ENCODE measurements around the gene ILK.

Gene ILK

DNA sequence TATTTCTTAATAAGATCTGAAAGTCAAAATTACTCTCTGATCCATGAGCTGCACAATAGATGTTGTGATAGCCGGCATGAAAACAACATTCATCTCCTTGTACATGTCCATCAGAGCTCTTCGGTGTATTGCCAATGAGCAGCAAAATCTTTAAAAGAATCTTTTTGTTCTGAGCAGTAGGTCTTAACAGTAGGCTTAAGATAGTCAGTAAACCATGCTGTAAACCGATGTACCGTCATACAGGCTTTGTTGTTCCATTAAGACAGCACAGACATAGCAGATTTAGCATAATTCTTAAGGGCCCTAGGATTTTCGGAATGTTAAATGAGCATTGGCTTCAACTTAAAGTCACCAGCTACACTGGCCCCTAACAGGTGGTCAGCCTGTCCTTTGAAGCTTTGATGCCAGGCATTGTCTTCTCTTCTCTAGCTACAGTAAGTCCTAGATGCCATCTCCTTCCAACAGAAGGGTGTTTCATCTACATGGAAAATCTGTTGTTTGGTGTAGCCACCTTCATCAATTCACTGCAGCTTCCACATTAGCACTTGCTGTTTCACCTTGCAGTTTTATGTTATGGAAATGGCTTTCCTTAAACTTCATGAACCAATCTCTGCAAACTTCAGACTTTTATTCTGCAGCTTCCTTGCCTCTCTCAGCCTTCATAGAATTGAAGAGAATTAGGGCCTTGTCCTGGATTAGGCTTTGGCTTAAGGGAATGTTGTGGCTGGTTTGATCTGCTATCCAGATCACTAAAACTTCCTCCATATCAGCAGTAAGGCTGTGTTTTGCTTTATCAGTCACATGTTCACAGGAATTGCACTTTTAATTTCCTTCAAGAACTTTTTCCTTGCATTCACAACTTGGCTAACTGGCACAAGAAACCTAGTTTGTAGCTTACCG is 28.5 kb upstream of the ILK start:
- DNase-seq = no peak

DNA sequence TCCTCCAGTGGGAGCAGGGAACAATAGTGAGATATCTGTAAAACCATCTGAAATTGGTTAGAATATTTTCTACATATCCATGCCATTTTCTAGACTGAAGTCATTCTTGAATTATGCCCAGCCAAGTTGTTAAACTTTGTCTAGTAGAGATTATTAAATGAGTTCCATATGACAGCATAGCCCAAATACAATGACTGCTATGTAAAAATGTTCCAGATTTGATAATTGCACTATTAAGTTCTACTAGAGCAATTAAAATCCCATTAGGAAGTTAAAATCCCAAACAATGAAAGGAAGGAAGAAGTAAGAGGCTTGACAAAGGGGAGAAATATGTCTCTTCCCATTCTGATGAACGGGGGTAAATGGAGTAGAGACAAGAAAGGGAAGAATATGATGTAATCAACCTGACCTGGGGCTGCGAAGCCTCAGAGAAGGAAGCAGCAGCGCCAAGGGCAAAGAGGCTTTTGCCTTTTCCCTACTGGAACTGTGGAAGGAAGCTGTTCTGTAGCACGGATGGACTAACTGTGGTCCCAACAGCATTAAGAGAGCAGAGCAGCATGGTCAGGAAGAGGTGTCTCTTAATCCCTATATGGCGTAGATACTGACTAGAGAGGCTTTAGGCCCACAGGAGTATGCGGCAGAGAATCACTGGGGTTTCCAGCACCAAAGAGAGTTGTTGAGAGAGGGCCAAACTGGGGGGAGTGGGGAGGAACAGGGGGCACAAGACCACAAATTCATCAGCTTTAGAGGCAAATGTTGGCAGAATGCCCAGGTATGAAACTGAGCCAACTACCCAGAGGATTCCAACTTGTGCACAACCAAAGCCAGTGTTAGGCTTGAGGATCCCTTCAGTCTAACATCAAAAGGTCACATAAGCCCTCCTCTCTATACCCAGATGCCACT is 26.9 kb upstream of the ILK start:
- DNase-seq = no peak

DNA sequence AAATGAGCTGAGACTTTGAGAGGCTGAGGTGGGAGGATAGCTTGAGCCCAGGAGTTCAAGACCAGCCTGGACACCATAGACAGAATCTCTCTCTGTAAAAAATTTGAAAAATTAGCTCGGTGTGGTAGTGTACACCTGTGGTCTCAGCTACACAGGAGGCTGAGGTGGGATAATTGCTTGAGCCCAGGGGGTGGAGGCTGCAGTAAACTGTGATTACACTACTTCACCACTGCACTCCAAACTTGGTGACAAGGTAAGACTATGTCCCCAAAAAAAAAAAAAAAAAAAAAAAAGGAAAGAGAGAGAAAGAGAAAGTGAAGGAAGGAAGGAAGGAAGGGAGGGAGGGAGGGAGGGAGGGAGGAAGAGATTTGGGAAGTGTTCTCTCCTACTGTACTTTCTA is 25.4 kb upstream of the ILK start:
- no peak for DNase-seq

DNA sequence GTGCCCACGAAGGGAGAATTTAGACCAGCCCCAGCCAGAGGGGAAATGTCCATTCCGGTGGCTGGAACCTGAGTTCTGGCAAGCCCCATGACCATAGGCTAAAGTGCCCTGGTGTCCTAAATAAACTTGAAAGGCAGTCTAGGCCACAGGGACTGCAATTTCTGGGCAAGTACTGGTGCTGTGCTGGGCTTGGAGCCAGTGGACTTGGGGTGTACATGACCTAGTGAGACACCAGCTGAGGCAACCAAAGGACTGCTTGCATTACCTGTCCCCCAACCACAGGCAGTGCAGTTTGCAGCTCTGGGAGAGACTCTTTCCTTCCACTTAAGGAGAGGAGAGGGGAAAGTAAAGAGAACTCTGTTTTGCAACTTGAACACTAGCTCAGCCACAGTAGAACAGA is 23.9 kb upstream of the ILK start:
- DNase-seq = no peak

DNA sequence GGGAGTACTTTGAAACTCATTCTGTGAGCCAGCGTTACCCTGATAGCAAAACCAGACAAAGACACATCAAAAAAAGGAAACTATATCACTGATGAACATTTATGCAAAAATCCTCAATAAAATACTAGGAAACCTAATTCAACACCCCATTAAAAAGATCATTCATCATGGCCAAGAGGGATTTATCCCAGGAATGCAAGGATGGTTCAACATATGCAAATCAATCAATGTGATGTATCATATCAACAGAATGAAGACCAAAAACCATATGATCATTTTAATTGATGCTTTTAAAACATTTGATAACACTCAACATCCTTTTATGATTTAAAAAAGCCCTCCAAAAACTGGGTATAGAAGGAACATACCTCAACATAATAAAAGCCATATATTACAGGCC is 20.0 kb upstream of the ILK start:
- no peak for DNase-seq

DNA sequence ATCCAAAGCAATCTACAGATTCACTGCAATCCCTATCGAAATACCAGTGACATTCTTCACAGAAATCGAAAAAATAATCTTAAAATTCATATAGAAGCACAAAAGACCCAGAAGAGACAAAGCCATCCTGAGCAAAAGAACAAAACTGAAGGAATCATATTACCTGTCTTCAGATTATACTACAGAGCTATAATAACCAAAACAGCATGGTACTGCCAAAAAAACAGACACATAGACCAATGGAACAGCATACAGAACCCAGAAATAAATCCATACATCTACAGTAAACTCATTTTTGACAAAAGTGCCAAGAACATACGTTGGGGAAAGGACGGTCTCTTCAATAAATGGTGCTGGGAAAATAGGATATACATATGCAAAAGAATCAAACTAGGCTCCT is 19.0 kb upstream of the ILK start:
- DNase-seq = no peak

DNA sequence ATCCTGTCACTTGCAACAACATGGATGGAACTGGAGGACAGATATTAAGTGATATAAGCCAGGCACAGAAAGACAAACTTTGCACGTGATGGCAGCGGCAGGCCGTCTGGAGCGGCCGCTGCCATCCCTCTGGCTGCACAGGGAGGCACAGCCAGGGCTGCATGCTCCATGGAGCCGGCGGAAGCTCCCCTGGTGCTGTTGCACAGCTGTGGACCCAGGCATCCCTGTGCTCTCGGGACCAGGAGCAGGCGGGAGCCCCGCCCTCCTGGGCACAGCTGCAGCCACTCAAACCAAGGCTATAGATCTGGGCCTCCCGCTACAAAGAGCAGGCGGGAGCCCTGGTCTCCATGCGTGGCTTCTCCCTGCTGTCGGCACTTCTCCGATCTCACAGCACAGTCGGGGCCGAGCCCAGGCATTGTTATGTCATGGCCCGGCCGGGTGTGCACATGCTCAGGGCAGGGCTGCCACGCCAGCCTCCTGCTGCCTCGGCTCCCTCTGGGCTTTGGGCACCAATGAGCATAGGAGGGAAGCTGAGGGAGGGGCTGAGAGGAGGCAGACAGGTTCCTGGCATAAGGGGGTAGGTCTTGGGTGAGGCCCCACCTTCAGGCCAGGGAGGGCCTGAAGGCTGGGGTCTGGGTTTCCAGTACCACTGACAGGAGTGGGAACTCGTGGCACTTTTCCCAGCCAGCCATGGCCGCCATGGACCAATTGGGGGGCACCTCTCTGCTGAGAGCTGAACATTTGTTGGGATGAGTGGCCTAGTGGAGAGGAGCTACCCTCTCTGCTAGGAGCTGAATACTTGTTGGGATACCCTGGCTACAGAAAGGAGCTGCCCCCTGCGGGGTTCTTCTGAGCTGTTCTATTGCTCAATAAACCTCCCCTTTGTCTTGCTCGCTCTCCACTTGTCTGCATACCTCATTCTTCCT is 16.9 kb upstream of the ILK start:
- peak; percentile 80 for DNase-seq

DNA sequence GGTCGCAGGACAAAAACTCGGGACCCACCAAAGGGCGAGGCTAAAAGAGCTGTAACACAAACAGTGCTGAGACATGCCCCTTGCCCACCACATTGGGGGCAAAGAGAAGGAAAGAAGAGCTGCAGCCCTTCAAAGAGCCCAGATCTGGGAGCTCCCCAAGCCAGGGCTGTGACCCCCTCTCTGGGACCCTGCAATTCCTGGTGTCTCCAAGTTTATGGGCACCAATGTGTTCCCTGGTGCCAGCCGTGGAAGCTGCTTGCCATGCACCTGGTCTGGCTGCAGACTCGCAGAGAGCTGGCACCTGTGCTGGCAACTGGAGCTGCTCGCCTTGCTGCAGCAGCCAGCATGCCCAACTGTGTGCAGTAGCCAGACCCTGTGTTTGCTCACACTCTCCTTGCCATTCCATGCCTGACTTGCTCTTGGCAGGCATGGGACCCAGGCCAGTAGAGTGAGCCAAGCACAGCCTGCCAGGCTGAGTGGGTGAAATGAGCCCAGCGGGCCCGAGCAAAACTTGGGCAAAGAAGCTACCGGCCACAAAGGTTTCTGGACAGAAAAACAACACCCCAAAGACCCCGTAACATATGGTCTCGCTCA is 16.1 kb upstream of the ILK start:
- DNase-seq = peak; percentile 20

DNA sequence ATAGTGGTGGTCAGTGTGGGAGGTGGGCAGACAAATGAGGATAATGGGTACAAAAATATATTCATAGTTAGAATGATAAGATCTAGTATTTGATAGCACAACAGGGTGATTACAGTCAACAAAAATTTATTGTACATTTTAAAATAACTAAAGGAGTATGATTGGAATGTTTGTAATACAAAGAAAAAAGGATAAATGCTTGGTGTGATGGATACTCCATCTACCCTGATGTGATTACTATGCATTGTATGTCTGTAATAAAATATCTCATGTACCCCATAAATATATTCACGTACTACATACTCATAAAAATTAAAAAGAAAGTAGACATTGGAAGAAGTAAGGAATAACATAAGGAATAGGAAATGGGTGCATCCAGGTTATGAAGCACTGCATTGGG is 15.6 kb upstream of the ILK start:
- DNase-seq = no peak

DNA sequence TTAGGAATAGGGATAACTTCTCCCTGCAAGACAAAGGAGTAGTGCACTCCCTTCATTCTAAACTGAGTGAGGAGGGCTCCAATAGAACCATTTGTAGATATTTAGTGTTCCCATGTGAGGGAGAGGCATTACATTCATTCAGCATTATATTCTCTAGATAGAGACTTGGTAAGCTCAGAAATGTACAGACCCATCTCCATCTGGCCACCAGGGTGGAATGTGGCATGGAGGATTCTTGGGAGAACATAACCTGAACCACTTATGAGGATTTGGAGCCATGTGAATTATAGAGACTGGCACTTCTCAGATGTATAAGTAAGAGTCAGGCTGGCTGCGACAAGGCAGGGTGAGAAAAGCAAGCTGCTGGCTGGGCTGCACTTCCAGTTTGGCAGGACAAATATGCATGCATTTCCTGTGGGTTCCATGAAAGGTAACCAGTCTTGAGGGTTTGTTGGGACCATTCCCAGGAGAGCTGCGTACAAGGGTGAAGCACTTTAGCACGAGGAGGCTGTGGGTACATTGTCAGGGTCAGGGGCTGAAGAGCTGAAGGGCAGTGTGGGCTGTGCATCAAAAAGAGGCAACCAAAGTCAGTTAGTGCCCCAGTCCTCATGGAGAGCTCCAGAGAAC is 9.3 kb upstream of the ILK start:
- no peak for DNase-seq

DNA sequence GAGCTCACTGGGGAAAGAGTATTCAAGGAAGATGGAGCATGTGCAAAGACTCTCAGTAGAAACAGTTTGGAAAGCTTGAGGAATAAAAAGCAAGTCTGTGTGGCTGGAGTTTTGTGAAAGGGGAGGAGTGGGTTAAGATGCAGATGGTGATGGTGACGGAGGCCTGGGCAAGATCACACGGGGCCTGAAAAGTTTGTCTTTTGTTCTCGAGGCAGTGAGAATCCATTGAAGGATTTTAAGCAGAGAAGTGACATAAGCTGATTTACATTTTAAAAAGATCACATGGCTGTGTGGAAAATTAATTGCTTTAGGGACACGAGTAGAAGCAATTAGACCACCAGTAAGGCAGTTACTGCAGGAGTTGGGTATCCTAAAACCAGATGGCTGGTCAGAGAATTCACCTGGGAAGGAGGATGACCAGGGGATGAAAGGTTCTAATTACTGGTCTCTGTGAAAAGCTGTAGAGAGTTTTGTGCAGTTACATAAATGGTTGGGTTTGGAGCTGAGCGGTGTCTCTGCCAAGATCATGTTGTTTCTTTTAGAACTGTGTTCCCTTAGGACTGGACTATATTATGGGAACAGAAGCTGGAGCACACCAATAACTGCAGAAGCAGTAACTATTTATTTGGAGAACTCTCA is 7.2 kb upstream of the ILK start:
- no peak for DNase-seq

DNA sequence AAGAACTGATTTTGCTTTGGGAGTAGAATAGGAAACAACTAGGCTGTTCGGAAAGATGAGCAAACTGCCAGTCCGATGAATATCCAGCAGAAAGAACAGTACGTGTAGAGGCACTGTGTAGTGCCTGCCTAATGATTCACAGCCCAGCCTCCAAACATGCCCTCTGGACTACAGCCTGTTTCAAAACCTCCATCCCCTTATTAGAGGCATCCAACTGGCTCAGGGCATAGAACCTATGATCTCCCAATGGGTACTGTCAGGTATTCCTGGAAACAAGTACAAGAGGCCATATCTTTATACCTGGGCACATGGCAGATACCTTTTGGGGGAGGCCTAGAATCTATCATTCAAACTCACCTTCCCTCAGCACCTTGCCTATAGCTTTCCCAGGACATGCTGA is 5.0 kb upstream of the ILK start:
- DNase-seq = no peak

DNA sequence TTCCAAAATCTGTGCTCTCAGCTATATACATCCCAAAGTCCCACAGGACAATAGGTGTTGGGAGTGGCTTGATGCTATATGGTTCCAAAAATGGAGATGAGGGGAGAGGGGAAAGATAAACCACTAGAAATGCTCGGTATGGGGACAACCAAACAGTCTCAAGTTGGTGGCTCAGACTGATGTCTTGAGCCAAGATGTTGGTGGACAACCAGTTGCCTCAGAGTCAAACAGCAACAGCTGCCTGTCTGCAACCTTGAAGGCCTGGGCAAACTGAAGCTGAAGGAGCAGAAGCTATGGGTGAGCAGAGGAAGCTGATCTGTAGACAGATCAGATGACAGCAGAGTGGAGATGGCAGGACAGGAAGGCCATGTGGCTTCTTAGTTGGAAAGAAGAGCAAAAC is 4.1 kb upstream of the ILK start:
- DNase-seq = no peak

DNA sequence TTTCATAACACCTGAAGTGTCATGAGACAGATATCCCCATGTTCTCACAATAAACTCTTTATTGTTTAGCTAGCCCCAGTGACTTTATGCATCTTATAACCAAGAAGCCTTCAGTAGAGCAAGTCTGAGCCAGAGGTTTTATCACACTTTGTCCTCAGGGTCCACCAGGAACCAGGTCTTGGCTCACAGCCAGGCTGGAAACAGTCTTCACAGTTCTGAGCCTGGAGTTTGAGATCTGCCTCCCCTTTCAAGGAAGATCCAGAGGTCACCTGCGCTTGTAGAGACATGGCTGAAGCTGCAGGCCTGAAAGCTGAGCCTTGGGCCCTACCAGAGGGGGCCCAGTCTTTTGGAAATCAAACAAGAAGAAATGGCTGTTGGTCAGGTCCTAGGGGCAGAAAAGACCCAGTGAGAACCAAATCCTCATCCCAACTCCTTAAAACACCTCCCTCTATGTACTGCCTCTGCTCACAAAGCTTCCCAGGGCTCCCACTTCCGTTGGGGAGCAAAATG is 3.6 kb upstream of the ILK start:
- no peak for DNase-seq

DNA sequence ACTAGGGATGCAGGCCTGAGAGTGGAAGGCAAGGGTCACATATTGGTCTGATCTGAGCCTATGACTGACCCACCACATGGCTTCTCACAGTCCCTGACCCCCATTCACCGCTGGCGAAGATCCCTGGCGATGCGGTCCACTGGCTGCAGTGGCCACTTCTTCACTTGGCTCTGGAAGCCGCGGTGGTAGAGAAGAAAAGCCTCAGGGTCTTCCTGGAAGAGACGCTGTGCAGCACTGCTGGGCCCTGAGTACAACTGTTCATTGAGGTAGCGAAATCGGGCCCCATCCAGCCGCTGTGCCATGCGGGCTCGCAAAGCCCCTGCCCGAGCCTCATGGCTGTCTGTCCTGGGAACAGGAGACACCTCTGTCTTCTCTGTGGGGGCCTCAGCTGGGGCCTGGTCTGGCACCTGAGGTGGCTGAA is 2.5 kb upstream of the ILK start:
- no peak for DNase-seq

DNA sequence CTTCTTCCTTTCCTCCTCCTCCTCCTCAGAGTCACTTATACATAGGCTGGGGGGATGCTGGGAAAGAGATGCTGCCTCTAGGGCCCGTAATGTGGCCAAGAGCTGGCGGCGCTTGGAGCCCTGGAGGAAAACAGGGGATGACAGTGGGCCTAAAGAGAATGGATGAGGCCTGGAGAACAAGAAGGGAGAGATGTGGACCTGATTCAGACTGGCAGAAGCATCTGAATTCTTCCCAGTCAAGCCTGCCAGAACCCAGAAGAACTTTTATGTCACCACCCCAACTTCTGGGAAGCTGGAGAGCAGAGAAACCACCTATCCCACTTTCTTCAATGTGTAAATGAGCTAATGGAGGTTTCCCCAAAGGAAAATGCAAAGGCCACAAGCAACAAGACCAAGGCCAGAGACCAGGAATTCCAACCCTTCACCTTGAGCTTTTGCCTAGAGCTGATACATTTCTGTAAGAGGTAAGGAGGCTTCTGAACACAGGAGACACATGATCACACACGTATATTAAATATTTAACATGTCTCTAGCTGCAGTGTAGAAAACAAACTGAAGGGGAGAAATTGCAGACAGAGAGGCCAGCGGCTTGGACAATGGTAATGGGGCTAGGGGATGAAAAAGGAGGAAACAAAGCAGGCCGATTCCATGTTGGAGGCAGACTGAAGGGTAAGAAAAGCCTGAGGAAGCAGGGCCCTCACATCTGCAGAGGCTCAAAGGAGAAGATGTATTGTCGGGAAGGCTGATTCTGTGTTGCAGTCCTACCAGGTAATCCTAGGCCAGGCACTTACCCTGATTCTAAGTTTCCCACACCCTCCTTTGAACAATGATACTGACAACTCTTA is 1.3 kb upstream of the ILK start:
- no peak for DNase-seq

DNA sequence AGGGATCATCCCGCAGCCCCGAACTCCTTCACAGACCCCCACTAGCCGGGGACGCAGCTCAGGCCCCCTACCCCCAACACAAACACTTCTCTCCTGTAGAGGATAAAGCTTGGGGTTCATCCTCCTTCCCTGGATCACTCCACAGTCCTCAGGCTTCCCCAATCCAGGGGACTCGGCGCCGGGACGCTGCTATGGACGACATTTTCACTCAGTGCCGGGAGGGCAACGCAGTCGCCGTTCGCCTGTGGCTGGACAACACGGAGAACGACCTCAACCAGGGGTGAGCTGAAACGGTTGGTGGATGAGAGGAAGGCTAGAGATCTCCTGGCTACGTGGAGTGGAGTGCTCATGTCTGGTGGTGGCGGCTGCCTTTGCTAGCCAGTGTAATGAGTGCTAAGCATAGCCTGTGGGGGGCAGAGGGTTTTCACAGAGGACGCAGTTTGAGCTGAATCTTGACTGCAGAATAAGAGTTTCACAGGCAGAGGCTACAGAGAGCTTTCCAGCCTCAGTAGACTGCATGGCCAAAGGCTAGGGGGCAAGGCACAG is 580 bp downstream of the ILK start:
- peak; percentile 62 for DNase-seq

DNA sequence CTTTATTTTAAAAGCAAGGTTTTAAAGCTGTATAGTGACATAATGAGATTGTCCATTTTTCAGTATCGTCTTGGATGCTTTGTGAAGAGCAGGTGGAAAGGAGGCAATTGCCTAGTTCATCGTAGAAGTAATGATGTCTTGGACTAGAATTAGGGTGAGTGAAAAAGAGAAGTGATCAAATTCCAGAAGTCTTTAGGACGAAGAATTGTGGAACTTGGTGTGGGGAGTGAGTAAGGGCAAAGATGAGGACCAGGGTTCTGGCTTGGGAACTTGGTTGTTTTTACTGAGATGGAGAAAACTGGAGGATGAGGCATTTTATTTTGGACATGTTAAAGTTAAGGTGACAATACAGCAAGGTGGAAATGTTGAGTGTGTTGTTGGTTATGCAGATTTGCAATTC is 1.2 kb downstream of the ILK start:
- DNase-seq = no peak

DNA sequence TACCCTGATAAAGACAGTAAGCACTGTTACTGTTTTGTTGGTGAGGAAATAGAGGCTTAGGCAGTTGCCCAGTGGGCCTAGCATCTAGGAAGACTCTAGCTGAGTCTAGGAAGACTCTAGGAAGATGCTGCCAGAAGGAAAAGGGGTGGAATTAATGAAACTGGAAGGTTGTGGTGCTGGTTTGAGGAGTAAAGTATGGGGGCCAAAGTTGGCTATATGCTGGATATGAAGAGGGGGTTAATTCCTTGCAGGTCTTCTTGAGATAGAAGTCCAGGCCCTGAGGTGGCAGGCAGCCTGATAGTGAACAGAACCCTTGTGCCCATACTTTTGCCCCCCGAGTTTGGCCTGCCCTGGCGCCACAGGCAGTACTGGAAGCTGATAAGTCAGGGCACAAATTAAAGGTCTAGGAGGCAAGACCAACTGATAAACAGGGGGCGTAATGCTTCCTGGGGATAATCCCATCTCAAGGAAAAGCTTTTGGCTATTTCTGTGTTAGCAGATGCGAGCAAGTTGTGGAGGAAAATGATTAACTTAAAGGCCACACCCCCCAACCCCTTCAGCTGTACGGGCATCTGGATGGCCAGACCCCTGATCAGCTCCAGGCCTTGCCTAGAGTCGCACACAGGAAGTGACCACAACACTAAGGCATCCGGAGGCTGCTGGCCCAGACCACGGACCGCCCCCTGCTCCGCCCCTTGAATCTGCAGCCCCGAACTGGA is 3.1 kb downstream of the ILK start:
- peak; percentile 84 for DNase-seq
